ENCODE measurements around the gene DPP6.

GRCh38 chr7:154441811-154442210 lies 389.6 kb downstream of the DPP6 start:
- TF ChIP-seq BCL11A (IDR thresholded peaks at IDR 0.05; ENCODE audit: low read depth in 2 of 2, low read length in 2 of 2) (no peak), ASH2L (IDR thresholded peaks at IDR 0.05; ENCODE audit: low read length) (no peak), EZH2 (IDR thresholded peaks at IDR 0.05; ENCODE audit: low read depth, low read length, severe bottlenecking) (no peak), POLR2A (IDR thresholded peaks at IDR 0.05; ENCODE audit: control extremely low read depth in 1 of 2, low read depth in 2 of 2, low read length in 2 of 2) (no peak)
